Esophagus squamous epithelium (tissue), 4 donors: ENCODE data around the gene MATK.

Experiments used
- CTCF ChIP-seq, 6 experiments: fragments of 450-650 bp in 4 of 6; fragments of 200-600 bp in 2 of 6; sonication (generic) in 2 of 6; IDR thresholded peaks; one replicate each; pipeline ENCODE4 v1.5.1; 2016 to 2019; ENCODE audit warnings: antibody characterized with exemption in 6 of 6, mild to moderate bottlenecking in 4 of 6, moderate library complexity in 4 of 6
- POLR2A ChIP-seq, 4 donors: fragments of 450-650 bp; IDR thresholded peaks; one replicate each; pipeline ENCODE4 v1.6.1; 2017; ENCODE audit warnings: antibody characterized with exemption in 4 of 4, mild to moderate bottlenecking in 4 of 4, moderate library complexity in 3 of 4

- TF ChIP-seq CTCF (IDR thresholded peaks at IDR 0.05) (no peak), POLR2A (IDR thresholded peaks at IDR 0.05) (no peak)
Measured at GRCh38 chr19:3769494-3769893, 16.7 kb downstream of the MATK start.
